Spinal cord (tissue), 10 donors: ENCODE data around the gene PHTF2. TPM values are rescaled to one million over a fixed set of nuclear protein-coding genes. Genes with fewer than 3 reads are reported as not detected.
A peak's percentile ranks its signal among the peaks of the same experiment; 100 is the strongest.
"Not testable (repeated sequence)": the region's sequence is repeated elsewhere in the genome, so short reads cannot be mapped to it uniquely, and the experiment has no call there.

Experiments
- DNase-seq, 6 donors: peaks; one replicate each; pipeline versions ENCODE4 v3.0.0 to v3.0.0-alpha.2; 2013 to 2015; ENCODE audit warnings: low spot score in 6 of 6, low read depth in 4 of 6
- H3K27ac ChIP-seq: one replicate; pipeline ENCODE4 v1.5.1; 2013; ENCODE audit warnings: low read depth, low read length, control low read depth
- H3K27me3 ChIP-seq: one replicate; pipeline ENCODE4 v1.6.1; 2013; ENCODE audit warnings: low read length; ENCODE audit not compliant: control insufficient read depth, insufficient read depth
- H3K36me3 ChIP-seq: one replicate; pipeline ENCODE4 v1.6.1; 2013; ENCODE audit warnings: low read length; ENCODE audit not compliant: control insufficient read depth, insufficient read depth
- H3K4me1 ChIP-seq: one replicate; pipeline ENCODE4 v1.6.1; 2013; ENCODE audit warnings: low read length; ENCODE audit not compliant: control insufficient read depth, insufficient read depth
- H3K4me3 ChIP-seq: one replicate; pipeline ENCODE4 v1.5.1; 2013; ENCODE audit warnings: low read depth, low read length, control low read depth
- H3K9me3 ChIP-seq: one replicate; pipeline ENCODE4 v1.6.1; 2013; ENCODE audit warnings: low read length; ENCODE audit not compliant: control insufficient read depth, insufficient read depth
- WGBS: methylation state at CpG from one replicate; pipeline ENCODE4 v1.1.5; 2013; ENCODE audit warnings: missing lambda C conversion rate; ENCODE audit not compliant: insufficient coverage; 5-methylcytosine and 5-hydroxymethylcytosine counted together
- polyA plus RNA-seq, 2 donors: library from polyadenylated mRNA; unstranded; fragments of 120-200 nt; gene quantifications; one replicate each; pipeline ENCODE4 v1.2.1, GENCODE V29; 2013; ENCODE audit not compliant: insufficient read length in 2 of 2
- total RNA-seq, 2 donors: library from RNA; depleted of rRNA in 1 of 2; stranded (reverse); fragments of 120-200 nt in 1 of 2; fragments of >200 nt in 1 of 2; gene quantifications; one replicate each; pipeline versions ENCODE4 v1.2.3 to v1.2.4, GENCODE V29; 2013 to 2014
- donor health status: healthy.

PHTF2 gene
- total and polyA plus RNA-seq, 4 donors, result 23.2 to 50.5 (median 26.9) TPM

- WGBS, result 91% methylated on average over 10 of the region's 12 CpGs
- H3K36me3 ChIP-seq, result no peaks in the 10 kb centered on the region
These were observed 186.8 kb downstream of the PHTF2 start for GRCh38 chr7:77985232-77985973.

GRCh38 chr7:77985974-77986339, 187.4 kb downstream of the PHTF2 start:
- DNase-seq, result no peak
- no peaks in the 10 kb centered on the region for H3K27me3 ChIP-seq
- no peak overlapping the region for H3K27ac ChIP-seq
- H3K9me3 ChIP-seq, result peaks cover 1% of the 10 kb centered on the region
- H3K36me3 ChIP-seq, result no peaks in the 10 kb centered on the region
- H3K4me3 ChIP-seq, result no peak overlapping the region
- 80% methylated on average over 1 of the region's 3 CpGs for WGBS
- no peaks in the 10 kb centered on the region for H3K4me1 ChIP-seq

More at GRCh38 chr7:77985232-77985973, 186.8 kb downstream of the PHTF2 start:
- no peaks in the 10 kb centered on the region for H3K4me1 ChIP-seq
- no peak for DNase-seq
- H3K4me3 ChIP-seq, result no peak overlapping the region
- no peak overlapping the region for H3K27ac ChIP-seq
- H3K9me3 ChIP-seq, result peaks cover 1% of the 10 kb centered on the region
- H3K27me3 ChIP-seq, result no peaks in the 10 kb centered on the region

GRCh38 chr7:77989981-77990566, 191.5 kb downstream of the PHTF2 start:
- Histone ChIP-seq H3K36me3 (no peaks in the 10 kb centered on the region), H3K27me3 (no peaks in the 10 kb centered on the region), H3K4me3 (no peak overlapping the region), H3K4me1 (no peaks in the 10 kb centered on the region), H3K27ac (no peak overlapping the region), H3K9me3 (no peaks in the 10 kb centered on the region)
- WGBS, result 17% methylated on average over 1 of the region's 6 CpGs
- DNase-seq, result no peak

- no peak overlapping the region for H3K4me3 ChIP-seq
- H3K27me3 ChIP-seq, result no peaks in the 10 kb centered on the region
- 86% methylated on average over 1 of the region's 4 CpGs for WGBS
- no peak overlapping the region for H3K27ac ChIP-seq
- H3K4me1 ChIP-seq, result no peaks in the 10 kb centered on the region
- no peaks in the 10 kb centered on the region for H3K9me3 ChIP-seq
- H3K36me3 ChIP-seq, result no peaks in the 10 kb centered on the region
- peak in 1 of 6 donors; percentile 21 for DNase-seq
These were observed 193.1 kb downstream of the PHTF2 start for GRCh38 chr7:77991656-77992055.

GRCh38 chr7:77993838-77994237, 195.3 kb downstream of the PHTF2 start:
- no peak for DNase-seq

GRCh38 chr7:77995717-77996116, 197.1 kb downstream of the PHTF2 start:
- Histone ChIP-seq H3K4me3 (no peak overlapping the region), H3K27ac (no peak overlapping the region), H3K27me3 (no peaks in the 10 kb centered on the region), H3K4me1 (no peaks in the 10 kb centered on the region), H3K36me3 (no peaks in the 10 kb centered on the region), H3K9me3 (no peaks in the 10 kb centered on the region)
- 50% methylated on average over 2 of the region's 6 CpGs for WGBS
- no peak for DNase-seq

More at GRCh38 chr7:77993838-77994237, 195.3 kb downstream of the PHTF2 start:
- no peaks in the 10 kb centered on the region for H3K36me3 ChIP-seq
- no peaks in the 10 kb centered on the region for H3K27me3 ChIP-seq
- H3K4me1 ChIP-seq, result no peaks in the 10 kb centered on the region
- H3K27ac ChIP-seq, result no peak overlapping the region
- WGBS, result 83% methylated on average over 1 of the region's 3 CpGs
- H3K9me3 ChIP-seq, result no peaks in the 10 kb centered on the region
- no peak overlapping the region for H3K4me3 ChIP-seq

GRCh38 chr7:77999168-77999567, 200.6 kb downstream of the PHTF2 start:
- DNase-seq, H3K36me3 ChIP-seq, H3K4me3 ChIP-seq, H3K9me3 ChIP-seq, H3K27me3 ChIP-seq, H3K4me1 ChIP-seq, H3K27ac ChIP-seq: not testable (repeated sequence)
- WGBS, result no CpG with 5 or more reads among the region's 3 CpGs

GRCh38 chr7:78002021-78002420, 203.4 kb downstream of the PHTF2 start:
- Histone ChIP-seq H3K27me3 (no peaks in the 10 kb centered on the region), H3K4me1 (no peaks in the 10 kb centered on the region), H3K4me3 (no peak overlapping the region), H3K36me3 (no peaks in the 10 kb centered on the region), H3K27ac (no peak overlapping the region), H3K9me3 (no peaks in the 10 kb centered on the region)
- WGBS, result no CpG with 5 or more reads among the region's 3 CpGs
- no peak for DNase-seq

- H3K27ac ChIP-seq, result no peak overlapping the region
- H3K4me3 ChIP-seq, result no peak overlapping the region
- H3K27me3 ChIP-seq, result no peaks in the 10 kb centered on the region
- no CpG with 5 or more reads among the region's 4 CpGs for WGBS
- no peaks in the 10 kb centered on the region for H3K36me3 ChIP-seq
- H3K9me3 ChIP-seq, result no peaks in the 10 kb centered on the region
- DNase-seq, result no peak
- no peaks in the 10 kb centered on the region for H3K4me1 ChIP-seq
These were observed 204.1 kb downstream of the PHTF2 start for GRCh38 chr7:78002715-78003114.
